Lung (tissue), 12 donors: ENCODE measurements around the gene KCNJ6. TPM values are rescaled to one million over a fixed set of nuclear protein-coding genes. Genes with fewer than 3 reads are reported as not detected.

Experiments
- ATAC-seq: fragments of 200-7000 bp; cut with Tn5 transposase; one replicate; pipeline ENCODE4 v1.9.1; 2020; ENCODE audit warnings: moderate number of reproducible peaks; ENCODE audit not compliant: insufficient read depth, low FRiP score
- DNase-seq, 3 donors: peaks; one replicate each; pipeline ENCODE4 v3.0.0-alpha.2; 2013 to 2017
- H3K27ac ChIP-seq, 2 donors: one replicate each; pipeline ENCODE4 v1.5.1; 2013; ENCODE audit warnings: mild to moderate bottlenecking in 2 of 2, moderate library complexity in 2 of 2, control low read depth in 1 of 2, inconsistent platforms in 1 of 2, low read depth in 1 of 2, low read length in 1 of 2
- H3K27me3 ChIP-seq, 3 donors: one replicate each; pipeline ENCODE4 v1.5.1; 2013; ENCODE audit warnings: low read length in 2 of 3; ENCODE audit not compliant: control insufficient read depth in 3 of 3, insufficient read depth in 3 of 3
- H3K36me3 ChIP-seq, 4 donors: one replicate each; pipeline ENCODE4 v1.5.1; 2013; ENCODE audit warnings: low read length in 4 of 4, mild to moderate bottlenecking in 1 of 4, moderate library complexity in 1 of 4; ENCODE audit not compliant: control insufficient read depth in 4 of 4, insufficient read depth in 4 of 4
- H3K4me1 ChIP-seq, 5 donors: one replicate each; pipeline ENCODE4 v1.5.1; 2013; ENCODE audit warnings: low read length in 5 of 5, mild to moderate bottlenecking in 2 of 5, moderate library complexity in 1 of 5; ENCODE audit not compliant: control insufficient read depth in 5 of 5, insufficient read depth in 5 of 5
- H3K4me3 ChIP-seq: one replicate; pipeline ENCODE4 v1.5.1; 2013; ENCODE audit warnings: mild to moderate bottlenecking, control low read depth, moderate library complexity
- H3K9ac ChIP-seq, 2 donors: one replicate each; pipeline ENCODE4 v1.5.1; 2013; ENCODE audit warnings: low read length in 2 of 2, control low read depth in 1 of 2; ENCODE audit not compliant: insufficient read depth in 1 of 2
- H3K9me3 ChIP-seq, 4 donors: one replicate each; pipeline ENCODE4 v1.5.1; 2013; ENCODE audit warnings: low read length in 3 of 4, mild to moderate bottlenecking in 1 of 4, moderate library complexity in 1 of 4; ENCODE audit not compliant: control insufficient read depth in 4 of 4, insufficient read depth in 3 of 4
- CTCF ChIP-seq: IDR thresholded peaks from 2 replicates; pipeline ENCODE4 v1.5.1; 2012; ENCODE audit warnings: mild to moderate bottlenecking; ENCODE audit errors: control extremely low read depth, extremely low read depth
- WGBS, 2 donors: extraction: QIAGEN DNeasy Blood & Tissue Kit; methylation state at CpG; one replicate each; pipeline ENCODE4 v1.1.7; 2013; 5-methylcytosine and 5-hydroxymethylcytosine counted together
- polyA plus RNA-seq, 2 donors: library from polyadenylated mRNA; stranded (reverse); fragments of 200-250 nt; gene quantifications; one replicate each; pipeline ENCODE4 v1.2.1, GENCODE V29; 2013
- total RNA-seq, 2 donors: library from RNA; depleted of rRNA in 1 of 2; stranded (reverse); fragments of >200 nt in 1 of 2; gene quantifications; one replicate each; pipeline ENCODE4 v1.2.1, GENCODE V29; 2014 to 2021
- donor health status: control.
- donor health status: control.
- donor health status: Bipolar disorder and iron deficiency.
- donor health status: healthy.
- donor health status: DM: yes; HTN: yes; CAD: no.

KCNJ6 gene
- total and polyA plus RNA-seq, 4 donors = 0.01 to 0.31 (median 0.03) TPM

- Histone ChIP-seq H3K27me3 (no peaks in the 10 kb centered on the region), H3K27ac (no peak overlapping the region), H3K9me3 (no peaks in the 10 kb centered on the region), H3K4me1 (peaks cover 0 to 10% (median 8%) of the 10 kb centered on the region in 5 donors), H3K9ac (no peak overlapping the region), H3K4me3 (no peak overlapping the region), H3K36me3 (no peaks in the 10 kb centered on the region)
- WGBS, 2 donors = 53 to 72% methylated on average over 4 of the region's 4 CpGs
- ATAC-seq (no peak), DNase-seq (no peak)
- no peak for TF ChIP-seq CTCF
Observed at GRCh38 chr21:37797403-37797802, 118.9 kb downstream of the KCNJ6 start.

GRCh38 chr21:37796011-37796410 lies 120.2 kb downstream of the KCNJ6 start:
- Histone ChIP-seq H3K36me3 (no peaks in the 10 kb centered on the region), H3K9me3 (no peaks in the 10 kb centered on the region), H3K9ac (no peak overlapping the region), H3K4me1 (peaks cover 0 to 7% (median 5%) of the 10 kb centered on the region in 5 donors), H3K4me3 (no peak overlapping the region), H3K27me3 (no peaks in the 10 kb centered on the region), H3K27ac (no peak overlapping the region)
- 95% methylated on average over 13 of the region's 13 CpGs for whole genome bisulfite sequencing, 2 donors
- no peak for TF ChIP-seq CTCF
- DNase-seq (no peak), ATAC-seq (no peak)

- H3K9me3 ChIP-seq = no peaks in the 10 kb centered on the region
- no peak for ATAC-seq
- no peaks in the 10 kb centered on the region for H3K36me3 ChIP-seq
- 44 to 54% methylated on average over 1 of the region's 1 CpG for whole genome bisulfite sequencing, 2 donors
- no peak overlapping the region for H3K27ac ChIP-seq
- no peak overlapping the region for H3K9ac ChIP-seq
- no peaks in the 10 kb centered on the region for H3K27me3 ChIP-seq
- H3K4me1 ChIP-seq = no peaks in the 10 kb centered on the region
- no peak for TF ChIP-seq CTCF
- no peak for DNase-seq
- H3K4me3 ChIP-seq = no peak overlapping the region
Observed at GRCh38 chr21:37793660-37794059, 122.6 kb downstream of the KCNJ6 start.

GRCh38 chr21:37792046-37792445 lies 124.2 kb downstream of the KCNJ6 start:
- no peaks in the 10 kb centered on the region for H3K36me3 ChIP-seq
- no peak overlapping the region for H3K27ac ChIP-seq
- no peaks in the 10 kb centered on the region for H3K27me3 ChIP-seq
- peaks cover 0 to 2% (median 0%) of the 10 kb centered on the region in 4 donors for H3K9me3 ChIP-seq
- peak in 1 of 3 donors; percentile 1 for DNase-seq
- no peak for TF ChIP-seq CTCF
- H3K4me3 ChIP-seq = no peak overlapping the region
- H3K9ac ChIP-seq = no peak overlapping the region
- WGBS, 2 donors = 84 to 88% methylated on average over 3 of the region's 3 CpGs
- no peaks in the 10 kb centered on the region for H3K4me1 ChIP-seq
- no peak for ATAC-seq
